ENCODE data around the gene SYP. TPM values are rescaled to one million over a fixed set of nuclear protein-coding genes. Genes with fewer than 3 reads are reported as not detected.

SYP gene
- total and polyA plus RNA-seq, 9 of the 15 experiments (the other 6 are each of a cell fraction or from before 2014, with no cell fraction given): 0.48 to 5.1 (median 2.6) TPM

- TF ChIP-seq ZNF592 (IDR thresholded peaks at IDR 0.05) (peak; percentile 33; the same call in 1 of the 2 replicates), FOXA3 (CRISPR knock-in tag; conservative IDR thresholded peaks at IDR 0.05 in 1 of 2, IDR thresholded peaks at IDR 0.05 in 1 of 2) (no peak), DPF2 (IDR thresholded peaks at IDR 0.05) (peak; percentile 99), CBFA2T3 (IDR thresholded peaks at IDR 0.05) (peak; percentile 100), TAF1 (IDR thresholded peaks at IDR 0.05; ENCODE audit: control insufficient read depth, extremely low read depth, insufficient read depth, low read length, severe bottlenecking) (no peak), NFIC (IDR thresholded peaks at IDR 0.05) (peak; percentile 95), HIVEP1 (CRISPR knock-in tag; IDR thresholded peaks at IDR 0.05) (no peak), FOXP4 (CRISPR knock-in tag; IDR thresholded peaks at IDR 0.05; ENCODE audit: borderline replicate concordance) (no peak), NCOA1 (IDR thresholded peaks at IDR 0.05; ENCODE audit: low read depth) (peak; percentile 94; the same call in 1 of the 2 replicates), MIER1 (IDR thresholded peaks at IDR 0.05; ENCODE audit: low read depth) (peak; percentile 33; the same call in 1 of the 2 replicates), ZNF407 (IDR thresholded peaks at IDR 0.05; ENCODE audit: low read depth) (peak; percentile 79), NR2C1 (IDR thresholded peaks at IDR 0.05) (peak; percentile 45; the same call in 1 of the 2 replicates), NR2C1 (tag; IDR thresholded peaks at IDR 0.05) (no peak), FOXM1 (IDR thresholded peaks at IDR 0.05; ENCODE audit: low read depth) (peak; percentile 94), FOXM1 (CRISPR knock-in tag; IDR thresholded peaks at IDR 0.05; ENCODE audit: low read depth) (no peak)
These were observed 44.2 kb upstream of the SYP start (continued) for GRCh38 chrX:49244207-49244606.
